Neural progenitor cell (in vitro differentiated cells): ENCODE data around the gene MTSS2. TPM values are rescaled to one million over a fixed set of nuclear protein-coding genes. Genes with fewer than 3 reads are reported as not detected.

Experiments
- DNase-seq: peaks from one replicate; pipeline ENCODE4 v3.0.0-alpha.2; 2016; ENCODE audit warnings: low spot score
- H2AFZ ChIP-seq: fragments of 200-600 bp; sonication (generic); replicated peaks from 2 replicates; pipeline ENCODE4 v1.6.1; 2016; ENCODE audit warnings: antibody characterized with exemption
- H3F3A ChIP-seq: fragments of 200-600 bp; sonication (generic); 2 replicates; pipeline ENCODE4 v1.6.1; 2016; ENCODE audit warnings: antibody characterized with exemption, low read depth
- H3K27ac ChIP-seq: fragments of 200-600 bp; sonication (generic); 2 replicates; pipeline ENCODE4 v1.5.1; 2016; ENCODE audit warnings: mild to moderate bottlenecking
- H3K27me3 ChIP-seq: fragments of 200-600 bp; sonication (generic); 2 replicates; pipeline ENCODE4 v1.6.1; 2016; ENCODE audit warnings: mild to moderate bottlenecking, moderate library complexity
- H3K36me3 ChIP-seq: fragments of 200-600 bp; sonication (generic); 2 replicates; pipeline ENCODE4 v1.5.1; 2016
- H3K4me1 ChIP-seq: fragments of 200-600 bp; sonication (generic); 2 replicates; pipeline ENCODE4 v1.6.1; 2016; ENCODE audit warnings: mixed run types
- H3K4me2 ChIP-seq: fragments of 200-600 bp; sonication (generic); 2 replicates; pipeline ENCODE4 v1.6.1; 2016
- H3K4me3 ChIP-seq: fragments of 200-600 bp; sonication (generic); 2 replicates; pipeline ENCODE4 v1.5.1; 2016
- H3K79me2 ChIP-seq: fragments of 200-600 bp; sonication (generic); 2 replicates; pipeline ENCODE4 v1.6.1; 2016; ENCODE audit warnings: low read depth
- H3K9ac ChIP-seq: fragments of 200-600 bp; sonication (generic); 2 replicates; pipeline ENCODE4 v1.6.1; 2016
- H3K9me3 ChIP-seq: fragments of 200-600 bp; sonication (generic); 2 replicates; pipeline ENCODE4 v1.5.1; 2016; ENCODE audit warnings: low read depth
- H4K20me1 ChIP-seq: fragments of 200-600 bp; sonication (generic); 2 replicates; pipeline ENCODE4 v1.6.1; 2016; ENCODE audit warnings: low read depth
- H3K27ac Mint-ChIP-seq: 3 replicates; pipeline ENCODE4 v1.8.0; 2021; ENCODE audit warnings: mixed read lengths
- H3K27me3 Mint-ChIP-seq: 2 replicates; pipeline ENCODE4 v1.8.0; 2022; ENCODE audit warnings: low read depth, mild to moderate bottlenecking, inconsistent platforms, moderate library complexity, mixed read lengths; ENCODE audit not compliant: insufficient read depth
- H3K36me3 Mint-ChIP-seq: 3 replicates; pipeline ENCODE4 v1.8.0; 2021; ENCODE audit warnings: mixed read lengths
- H3K4me1 Mint-ChIP-seq: 3 replicates; pipeline ENCODE4 v1.8.0; 2021; ENCODE audit warnings: mixed read lengths
- H3K4me3 Mint-ChIP-seq: 3 replicates; pipeline ENCODE4 v1.8.0; 2021; ENCODE audit warnings: mild to moderate bottlenecking, moderate library complexity, mixed read lengths
- H3K9me3 Mint-ChIP-seq: 3 replicates; pipeline ENCODE4 v1.8.0; 2020; ENCODE audit warnings: mixed read lengths
- EZH2 ChIP-seq: fragments of 200-600 bp; sonication (generic); IDR thresholded peaks from 2 replicates; pipeline ENCODE4 v1.6.1; 2017; ENCODE audit warnings: antibody characterized with exemption, mild to moderate bottlenecking, moderate library complexity
- EZH2phosphoT487 ChIP-seq: fragments of 200-600 bp; sonication (generic); IDR thresholded peaks from 2 replicates; pipeline ENCODE4 v1.6.1; 2017; ENCODE audit warnings: antibody characterized with exemption
- total RNA-seq: library from RNA; depleted of rRNA; stranded (reverse); fragments of >200 nt; gene quantifications from 2 replicates; pipeline ENCODE4 v1.2.3, GENCODE V29; 2015; ENCODE audit warnings: low replicate concordance
- TF ChIP-seq, protein P1 (sequence below): fragments of 200-600 bp; sonication (generic); IDR thresholded peaks from 2 replicates; pipeline ENCODE4 v1.5.1; 2017; ENCODE audit warnings: antibody characterized with exemption, mild to moderate bottlenecking

MTSS2 gene
- total RNA-seq, 1 donor from 2014 or later = 6.2 TPM

DNA sequence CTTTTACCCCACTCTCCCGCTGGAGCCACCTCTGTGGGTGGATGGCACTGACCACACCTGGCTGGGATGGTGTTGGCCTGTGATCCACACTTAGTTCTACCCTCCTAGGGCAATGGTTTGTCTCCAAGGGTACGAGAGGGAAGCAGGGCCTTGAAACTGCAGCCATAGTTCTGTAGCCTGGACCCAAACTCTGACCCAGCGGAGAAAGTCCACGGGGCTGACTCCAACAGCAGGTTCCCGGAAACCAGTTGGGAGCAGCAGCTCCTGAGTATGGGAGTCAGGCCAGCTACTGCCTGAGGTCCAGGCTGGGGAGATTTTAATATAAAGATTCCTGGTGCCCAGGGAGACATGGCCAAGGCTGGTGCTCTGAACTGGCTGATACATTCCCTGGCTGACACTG lies 23.6 kb upstream of the MTSS2 start:
- H3K27me3 ChIP-seq = no peaks in the 10 kb centered on the region
- Mint-ChIP-seq H3K9me3 (no peaks in the 10 kb centered on the region), H3K27ac (no peak overlapping the region), H3K36me3 (peaks cover 4% of the 10 kb centered on the region), H3K27me3 (peaks cover 2% of the 10 kb centered on the region), H3K4me1 (peaks cover 47% of the 10 kb centered on the region), H3K4me3 (no peak overlapping the region)
- H4K20me1 ChIP-seq = peaks cover 3% of the 10 kb centered on the region
- no peak overlapping the region for H3K4me2 ChIP-seq
- H3K4me3 ChIP-seq = no peak overlapping the region
- H3K9ac ChIP-seq = no peak overlapping the region
- no peak for DNase-seq
- no peak overlapping the region for H2AFZ ChIP-seq
- H3K9me3 ChIP-seq = no peaks in the 10 kb centered on the region
- TF ChIP-seq, protein P1, sequence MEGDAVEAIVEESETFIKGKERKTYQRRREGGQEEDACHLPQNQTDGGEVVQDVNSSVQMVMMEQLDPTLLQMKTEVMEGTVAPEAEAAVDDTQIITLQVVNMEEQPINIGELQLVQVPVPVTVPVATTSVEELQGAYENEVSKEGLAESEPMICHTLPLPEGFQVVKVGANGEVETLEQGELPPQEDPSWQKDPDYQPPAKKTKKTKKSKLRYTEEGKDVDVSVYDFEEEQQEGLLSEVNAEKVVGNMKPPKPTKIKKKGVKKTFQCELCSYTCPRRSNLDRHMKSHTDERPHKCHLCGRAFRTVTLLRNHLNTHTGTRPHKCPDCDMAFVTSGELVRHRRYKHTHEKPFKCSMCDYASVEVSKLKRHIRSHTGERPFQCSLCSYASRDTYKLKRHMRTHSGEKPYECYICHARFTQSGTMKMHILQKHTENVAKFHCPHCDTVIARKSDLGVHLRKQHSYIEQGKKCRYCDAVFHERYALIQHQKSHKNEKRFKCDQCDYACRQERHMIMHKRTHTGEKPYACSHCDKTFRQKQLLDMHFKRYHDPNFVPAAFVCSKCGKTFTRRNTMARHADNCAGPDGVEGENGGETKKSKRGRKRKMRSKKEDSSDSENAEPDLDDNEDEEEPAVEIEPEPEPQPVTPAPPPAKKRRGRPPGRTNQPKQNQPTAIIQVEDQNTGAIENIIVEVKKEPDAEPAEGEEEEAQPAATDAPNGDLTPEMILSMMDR = no peak
- TF ChIP-seq EZH2 (no peak), EZH2phosphoT487 (no peak)
- peaks cover 23% of the 10 kb centered on the region for H3K4me1 ChIP-seq
- H3K79me2 ChIP-seq = no peaks in the 10 kb centered on the region
- no peak overlapping the region for H3K27ac ChIP-seq
- H3K36me3 ChIP-seq = no peaks in the 10 kb centered on the region
- no peaks in the 10 kb centered on the region for H3F3A ChIP-seq

DNA sequence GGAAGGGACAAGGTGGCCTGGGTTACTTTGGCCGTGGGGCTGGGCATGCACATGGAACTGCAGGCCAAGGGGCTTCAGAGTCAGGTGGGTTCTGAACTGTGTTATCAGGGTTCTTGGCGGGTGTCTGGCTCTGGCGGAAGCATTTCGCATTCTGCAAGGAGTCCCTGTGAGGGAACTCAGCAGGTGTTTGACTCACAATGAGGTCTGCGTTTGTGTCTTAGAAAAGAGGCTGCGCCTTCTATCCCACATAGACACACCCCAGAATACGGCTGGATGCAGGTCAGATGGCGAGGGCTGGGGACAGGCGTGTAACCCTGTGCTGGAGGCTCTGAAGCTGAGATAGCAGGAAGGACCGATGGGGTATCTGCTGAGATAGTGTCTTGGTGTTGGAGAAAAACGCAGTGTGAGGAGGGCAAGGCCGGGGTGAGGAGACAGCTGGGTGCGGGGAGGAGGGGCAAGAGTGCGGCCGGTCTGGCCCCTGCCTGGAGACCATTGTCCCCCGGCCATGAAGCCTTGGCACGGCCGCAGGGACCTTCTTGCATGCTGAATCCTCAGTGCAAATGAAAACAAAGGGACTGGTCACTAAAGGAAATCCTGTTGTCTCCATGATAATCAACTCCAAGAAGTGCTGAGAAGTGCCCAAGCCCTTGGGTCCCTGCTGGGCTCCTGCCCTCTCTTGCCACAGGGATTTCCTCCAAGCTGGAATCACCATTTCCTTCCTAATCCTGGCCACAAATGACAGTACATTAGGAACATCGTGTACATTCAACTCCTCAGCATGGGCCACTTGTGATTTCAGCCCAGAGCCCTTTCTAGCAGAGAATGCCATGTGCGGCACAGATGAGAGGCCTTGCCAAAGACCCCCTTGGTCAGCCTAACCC lies 22.8 kb upstream of the MTSS2 start:
- no peak overlapping the region for H3K4me2 ChIP-seq
- H3K4me3 ChIP-seq = no peak overlapping the region
- H3F3A ChIP-seq = no peaks in the 10 kb centered on the region
- Mint-ChIP-seq H3K9me3 (no peaks in the 10 kb centered on the region), H3K36me3 (peaks cover 4% of the 10 kb centered on the region), H3K27me3 (peaks cover 2% of the 10 kb centered on the region), H3K4me3 (no peak overlapping the region), H3K27ac (peak overlapping the region; percentile 60), H3K4me1 (peaks cover 46% of the 10 kb centered on the region)
- no peaks in the 10 kb centered on the region for H3K9me3 ChIP-seq
- TF ChIP-seq EZH2 = no peak
- TF ChIP-seq, protein P1 = no peak
- TF ChIP-seq EZH2phosphoT487 = no peak
- peak; percentile 45 for DNase-seq
- no peak overlapping the region for H2AFZ ChIP-seq
- no peak overlapping the region for H3K27ac ChIP-seq
- no peaks in the 10 kb centered on the region for H3K79me2 ChIP-seq
- no peaks in the 10 kb centered on the region for H3K27me3 ChIP-seq
- no peak overlapping the region for H3K9ac ChIP-seq
- H3K36me3 ChIP-seq = no peaks in the 10 kb centered on the region
- peaks cover 11% of the 10 kb centered on the region for H4K20me1 ChIP-seq
- peaks cover 23% of the 10 kb centered on the region for H3K4me1 ChIP-seq

DNA sequence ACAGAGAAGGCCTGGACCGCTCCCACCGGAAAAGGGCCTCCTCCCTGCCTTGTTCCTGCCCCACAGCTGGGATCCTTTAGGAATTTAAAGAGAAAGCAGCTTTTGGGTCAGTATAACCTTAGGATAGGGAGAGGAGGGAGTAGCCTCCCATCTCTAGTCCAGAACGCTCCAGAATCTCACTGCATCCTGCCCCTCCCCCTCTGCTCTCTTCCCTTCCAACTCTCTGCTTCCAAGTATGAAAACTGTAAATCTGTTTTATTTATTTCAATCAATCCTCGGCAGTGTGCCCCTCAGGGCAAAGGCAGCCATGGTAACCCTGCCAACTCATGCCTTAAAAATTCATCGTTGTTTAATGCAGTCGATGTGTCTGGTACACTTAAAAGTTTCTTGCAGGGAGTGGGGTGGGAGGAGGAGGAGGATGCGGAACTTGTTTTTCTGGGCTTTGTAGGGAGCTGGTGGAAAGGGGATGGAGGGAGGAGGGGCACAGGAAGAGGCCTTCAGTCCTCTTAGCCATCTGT lies 21.2 kb upstream of the MTSS2 start:
- no peak overlapping the region for H3K27ac ChIP-seq

More for the DNA sequence above, 21.2 kb upstream of the MTSS2 start:
- Histone ChIP-seq H3K4me2 (no peak overlapping the region), H3K9me3 (no peaks in the 10 kb centered on the region), H3K9ac (no peak overlapping the region), H3K79me2 (no peaks in the 10 kb centered on the region), H3K27me3 (no peaks in the 10 kb centered on the region), H2AFZ (no peak overlapping the region), H4K20me1 (peaks cover 23% of the 10 kb centered on the region), H3K36me3 (no peaks in the 10 kb centered on the region), H3K4me3 (no peak overlapping the region), H3F3A (no peaks in the 10 kb centered on the region), H3K4me1 (peaks cover 13% of the 10 kb centered on the region)
- TF ChIP-seq, protein P1 = no peak
- TF ChIP-seq EZH2 (no peak), EZH2phosphoT487 (no peak)
- Mint-ChIP-seq H3K4me3 (no peak overlapping the region), H3K27ac (no peak overlapping the region), H3K4me1 (peaks cover 46% of the 10 kb centered on the region), H3K36me3 (peaks cover 4% of the 10 kb centered on the region), H3K27me3 (peaks cover 2% of the 10 kb centered on the region), H3K9me3 (no peaks in the 10 kb centered on the region)
- DNase-seq = no peak
